HG03280 (cell line): ENCODE data around the gene C1QTNF5.
A peak's percentile ranks its signal among the peaks of the same experiment; 100 is the strongest.

ENCODE experiments used
- ATAC-seq: cut with Tn5 transposase; IDR thresholded peaks from one replicate; pipeline ENCODE4 v1.9.1; 2021; ENCODE audit warnings: mild to moderate bottlenecking, moderate library complexity; ENCODE audit not compliant: unreplicated experiment

C1QTNF5 gene

GRCh38 chr11:119359365-119360214 is 18.9 kb upstream of the C1QTNF5 start:
- ATAC-seq = no peak

GRCh38 chr11:119357074-119357473 is 16.4 kb upstream of the C1QTNF5 start:
- ATAC-seq = no peak

GRCh38 chr11:119356349-119357031 is 15.8 kb upstream of the C1QTNF5 start:
- peak; percentile 80 for ATAC-seq

- no peak for ATAC-seq
Measured at GRCh38 chr11:119355091-119355843, 14.6 kb upstream of the C1QTNF5 start.

GRCh38 chr11:119352857-119353260 is 12.2 kb upstream of the C1QTNF5 start:
- ATAC-seq = no peak

- ATAC-seq = no peak
Measured at GRCh38 chr11:119351232-119351631, 10.5 kb upstream of the C1QTNF5 start.

- ATAC-seq = no peak
Measured at GRCh38 chr11:119350302-119350701, 9.6 kb upstream of the C1QTNF5 start.

GRCh38 chr11:119347940-119348605 is 7.4 kb upstream of the C1QTNF5 start:
- no peak for ATAC-seq

GRCh38 chr11:119347242-119347641 is 6.6 kb upstream of the C1QTNF5 start:
- ATAC-seq = no peak

GRCh38 chr11:119346605-119347004 is 5.9 kb upstream of the C1QTNF5 start, which contains the start of gene MFRP:
Gene MFRP (minus strand): TSS chr11:119346705. CDS start chr11:119346513, 192 bp downstream.
- ATAC-seq = no peak

- no peak for ATAC-seq
Measured at GRCh38 chr11:119345685-119346084, 5.0 kb upstream of the C1QTNF5 start.

GRCh38 chr11:119344291-119345010 is 3.8 kb upstream of the C1QTNF5 start:
- no peak for ATAC-seq

- no peak for ATAC-seq
Measured at GRCh38 chr11:119343726-119344125, 3.0 kb upstream of the C1QTNF5 start.

GRCh38 chr11:119342362-119343130 is 1.9 kb upstream of the C1QTNF5 start:
- ATAC-seq = no peak

GRCh38 chr11:119342023-119342300 is 1.3 kb upstream of the C1QTNF5 start:
- ATAC-seq = no peak

- ATAC-seq = no peak
Measured at GRCh38 chr11:119341222-119342022, 739 bp upstream of the C1QTNF5 start.

- ATAC-seq = no peak
Measured at GRCh38 chr11:119339589-119340334, 921 bp downstream of the C1QTNF5 start.

- no peak for ATAC-seq
Measured at GRCh38 chr11:119338965-119339588, 1.6 kb downstream of the C1QTNF5 start.
